OCI-LY1 (cell line): ENCODE results near the gene GSE1.

Experiments
- H2AFZ ChIP-seq: fragments of 200-600 bp; sonication (generic), shearing (Covaris generic); 2 replicates; pipeline ENCODE4 v1.6.0; 2014; ENCODE audit warnings: antibody characterized with exemption, mild to moderate bottlenecking, low read length
- H3F3A ChIP-seq: fragments of 200-600 bp; sonication (generic), shearing (Covaris generic); 2 replicates; pipeline ENCODE4 v1.6.0; 2014; ENCODE audit warnings: mild to moderate bottlenecking, antibody characterized with exemption, low read length, moderate library complexity; ENCODE audit not compliant: insufficient read depth
- H3K27ac ChIP-seq: fragments of 200-600 bp; sonication (generic); 2 replicates; pipeline ENCODE4 v1.5.1; 2014; ENCODE audit warnings: low read length, mixed run types, mild to moderate bottlenecking, low read depth; ENCODE audit not compliant: poor library complexity, severe bottlenecking
- H3K27me3 ChIP-seq: fragments of 200-600 bp; sonication (generic); 2 replicates; pipeline ENCODE4 v1.6.0; 2014; ENCODE audit warnings: antibody characterized with exemption, mild to moderate bottlenecking, low read length, moderate library complexity; ENCODE audit not compliant: insufficient read depth
- H3K36me3 ChIP-seq: fragments of 200-600 bp; sonication (generic); 2 replicates; pipeline ENCODE4 v1.6.1; 2014; ENCODE audit warnings: mild to moderate bottlenecking, antibody characterized with exemption, low read length, moderate library complexity, mixed read lengths; ENCODE audit not compliant: insufficient read depth
- H3K4me1 ChIP-seq: fragments of 200-600 bp; sonication (generic); 2 replicates; pipeline ENCODE4 v1.5.1; 2014; ENCODE audit warnings: mild to moderate bottlenecking, low read length, moderate library complexity; ENCODE audit not compliant: insufficient read depth, severe bottlenecking
- H3K4me2 ChIP-seq: fragments of 200-600 bp; sonication (generic), shearing (Covaris generic); 2 replicates; pipeline ENCODE4 v1.6.1; 2014; ENCODE audit warnings: low read length
- H3K4me3 ChIP-seq: fragments of 200-600 bp; sonication (generic); 2 replicates; pipeline ENCODE4 v1.5.1; 2014; ENCODE audit warnings: low read length, low read depth, mild to moderate bottlenecking, mixed read lengths; ENCODE audit not compliant: poor library complexity, severe bottlenecking
- H3K79me2 ChIP-seq: fragments of 200-600 bp; shearing (Covaris generic); 2 replicates; pipeline ENCODE4 v1.6.1; 2016; ENCODE audit warnings: mixed run types, low read length, mixed read lengths; ENCODE audit not compliant: insufficient read depth
- H3K9ac ChIP-seq: fragments of 200-600 bp; sonication (generic), shearing (Covaris generic); 2 replicates; pipeline ENCODE4 v1.6.1; 2014; ENCODE audit warnings: mild to moderate bottlenecking, low read length, mixed read lengths
- H3K9me2 ChIP-seq: fragments of 200-600 bp; sonication (generic), shearing (Covaris generic); 2 replicates; pipeline ENCODE4 v1.6.1; 2014; ENCODE audit warnings: low read depth, mild to moderate bottlenecking, low read length, mixed read lengths
- H3K9me3 ChIP-seq: fragments of 200-600 bp; shearing (Covaris generic); 2 replicates; pipeline ENCODE4 v1.6.1; 2014; ENCODE audit warnings: low read length, mixed read lengths
- H4K20me1 ChIP-seq: fragments of 200-600 bp; sonication (generic), shearing (Covaris generic); 2 replicates; pipeline ENCODE4 v1.6.0; 2016; ENCODE audit warnings: mild to moderate bottlenecking, low read length; ENCODE audit not compliant: insufficient read depth
- EZH2 ChIP-seq: fragments of 200-600 bp; sonication (generic), shearing (Covaris generic); IDR thresholded peaks from 2 replicates; pipeline ENCODE4 v1.8.0; 2017; ENCODE audit warnings: borderline replicate concordance, mixed run types, mild to moderate bottlenecking, antibody characterized with exemption, low read length, moderate library complexity, mixed read lengths
- TF ChIP-seq, protein P1 (sequence below): fragments of 200-600 bp; sonication (generic), shearing (Covaris generic); IDR thresholded peaks from 2 replicates; pipeline ENCODE4 v1.5.1; 2017; ENCODE audit warnings: mild to moderate bottlenecking, antibody characterized with exemption, low read length, moderate library complexity, mixed read lengths

The GSE1 gene

DNA sequence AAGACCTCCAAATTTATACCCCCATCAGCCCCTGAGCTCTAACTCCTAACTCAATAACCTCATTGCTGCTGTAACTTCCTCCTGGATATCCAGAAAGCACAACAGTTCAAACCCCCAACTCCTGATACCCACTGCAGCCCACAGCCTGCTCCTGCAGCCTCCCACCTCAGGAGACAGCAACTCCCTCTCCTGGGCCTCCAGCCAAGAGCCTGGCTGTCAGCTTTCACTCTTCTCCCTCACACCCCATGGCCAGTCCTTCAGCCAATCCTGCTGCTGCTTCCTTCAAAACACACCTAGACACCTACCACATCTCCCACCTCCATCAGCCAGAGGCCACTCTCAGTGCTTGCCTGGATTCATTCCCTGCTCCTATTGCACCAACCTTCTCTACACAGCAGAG, 70.2 kb downstream of the GSE1 start:
- Histone ChIP-seq H3K79me2 (peaks cover 4% of the 10 kb centered on the region), H3K27ac (no peak overlapping the region), H3K4me2 (no peak overlapping the region), H3K36me3 (peaks cover 68% of the 10 kb centered on the region), H3F3A (peaks cover 3% of the 10 kb centered on the region; the same call in 1 of the 2 replicates), H4K20me1 (no peaks in the 10 kb centered on the region), H3K27me3 (no peaks in the 10 kb centered on the region), H3K4me3 (no peak overlapping the region), H3K4me1 (peaks cover 31% of the 10 kb centered on the region), H3K9ac (no peak overlapping the region), H3K9me2 (no peaks in the 10 kb centered on the region), H3K9me3 (no peaks in the 10 kb centered on the region), H2AFZ (no peak overlapping the region)
- no peak for TF ChIP-seq EZH2
- TF ChIP-seq, protein P1, sequence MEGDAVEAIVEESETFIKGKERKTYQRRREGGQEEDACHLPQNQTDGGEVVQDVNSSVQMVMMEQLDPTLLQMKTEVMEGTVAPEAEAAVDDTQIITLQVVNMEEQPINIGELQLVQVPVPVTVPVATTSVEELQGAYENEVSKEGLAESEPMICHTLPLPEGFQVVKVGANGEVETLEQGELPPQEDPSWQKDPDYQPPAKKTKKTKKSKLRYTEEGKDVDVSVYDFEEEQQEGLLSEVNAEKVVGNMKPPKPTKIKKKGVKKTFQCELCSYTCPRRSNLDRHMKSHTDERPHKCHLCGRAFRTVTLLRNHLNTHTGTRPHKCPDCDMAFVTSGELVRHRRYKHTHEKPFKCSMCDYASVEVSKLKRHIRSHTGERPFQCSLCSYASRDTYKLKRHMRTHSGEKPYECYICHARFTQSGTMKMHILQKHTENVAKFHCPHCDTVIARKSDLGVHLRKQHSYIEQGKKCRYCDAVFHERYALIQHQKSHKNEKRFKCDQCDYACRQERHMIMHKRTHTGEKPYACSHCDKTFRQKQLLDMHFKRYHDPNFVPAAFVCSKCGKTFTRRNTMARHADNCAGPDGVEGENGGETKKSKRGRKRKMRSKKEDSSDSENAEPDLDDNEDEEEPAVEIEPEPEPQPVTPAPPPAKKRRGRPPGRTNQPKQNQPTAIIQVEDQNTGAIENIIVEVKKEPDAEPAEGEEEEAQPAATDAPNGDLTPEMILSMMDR, result no peak

DNA sequence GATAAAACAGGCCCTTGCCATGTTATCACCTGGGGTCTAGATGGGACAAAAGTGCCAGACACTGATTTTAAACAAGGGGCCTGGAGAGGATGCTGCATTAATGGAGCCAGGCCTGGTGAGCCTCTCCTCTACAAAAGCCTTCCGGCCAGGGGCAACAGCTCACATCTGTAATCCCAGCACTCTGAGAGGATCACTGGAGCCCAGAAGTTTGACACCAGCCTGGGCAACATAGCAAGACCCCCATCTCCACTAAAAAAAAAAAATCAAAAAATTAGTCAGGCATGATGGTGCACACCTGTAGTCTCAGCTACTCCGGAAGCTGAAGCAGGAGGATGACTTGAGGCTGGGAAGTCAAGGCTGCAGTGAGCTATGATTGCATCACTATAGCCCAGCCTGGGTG, 72.1 kb downstream of the GSE1 start:
- TF ChIP-seq, protein P1, result no peak
- no peak for TF ChIP-seq EZH2
- H3K4me1 ChIP-seq, result peaks cover 40% of the 10 kb centered on the region
- H3K27ac ChIP-seq, result peak overlapping the region; percentile 82
- peaks cover 4% of the 10 kb centered on the region for H3K79me2 ChIP-seq
- H3F3A ChIP-seq, result peaks cover 3% of the 10 kb centered on the region; the same call in 1 of the 2 replicates
- H3K9ac ChIP-seq, result no peak overlapping the region
- H3K9me2 ChIP-seq, result no peaks in the 10 kb centered on the region
- H3K36me3 ChIP-seq, result peaks cover 49% of the 10 kb centered on the region
- H2AFZ ChIP-seq, result no peak overlapping the region
- H3K4me3 ChIP-seq, result no peak overlapping the region
- H3K27me3 ChIP-seq, result no peaks in the 10 kb centered on the region
- H3K4me2 ChIP-seq, result no peak overlapping the region
- H4K20me1 ChIP-seq, result no peaks in the 10 kb centered on the region
- H3K9me3 ChIP-seq, result no peaks in the 10 kb centered on the region

DNA sequence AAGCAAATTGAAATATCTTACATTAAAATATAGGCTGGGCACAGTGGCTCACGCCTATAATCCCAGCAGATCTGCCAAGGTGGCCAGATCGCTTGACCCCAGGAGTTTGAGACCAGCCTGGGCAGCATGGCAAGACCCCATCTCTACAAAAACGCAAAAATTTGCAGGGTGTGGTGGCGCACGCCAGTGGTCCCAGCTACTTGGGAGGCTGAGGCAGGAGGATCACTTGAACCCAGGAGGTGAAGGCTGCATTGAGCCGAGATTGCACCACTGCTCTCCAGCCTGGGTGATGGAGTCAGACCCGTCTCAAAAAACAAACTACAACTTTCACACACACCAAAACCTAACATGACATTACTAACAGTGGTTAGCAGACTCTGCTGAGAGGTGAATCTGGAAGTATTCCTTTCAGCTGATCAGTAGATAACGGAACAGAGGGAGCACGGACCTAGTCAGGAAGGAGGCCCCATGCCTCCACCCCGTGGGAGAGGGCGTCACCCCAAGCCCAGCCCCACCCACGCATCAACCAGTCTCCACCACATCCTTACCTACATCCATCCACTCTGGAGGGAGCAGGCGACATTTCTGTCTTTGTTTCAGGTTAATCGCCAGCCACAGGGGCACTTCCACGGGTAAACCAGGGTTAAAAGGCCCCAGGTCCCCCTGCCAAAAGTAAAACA, 73.9 kb downstream of the GSE1 start:
- H3K9ac ChIP-seq, result peak overlapping the region; percentile 77
- peak overlapping the region; percentile 65 for H3K4me2 ChIP-seq

More for the DNA sequence above, 73.9 kb downstream of the GSE1 start:
- Histone ChIP-seq H3K9me3 (no peaks in the 10 kb centered on the region), H3K27ac (peak overlapping the region; percentile 82), H3K36me3 (peaks cover 32% of the 10 kb centered on the region; the same call in 1 of the 2 replicates), H3K27me3 (no peaks in the 10 kb centered on the region), H3K79me2 (peaks cover 4% of the 10 kb centered on the region), H3F3A (peaks cover 3% of the 10 kb centered on the region; the same call in 1 of the 2 replicates), H3K9me2 (no peaks in the 10 kb centered on the region), H2AFZ (no peak overlapping the region), H3K4me3 (peak overlapping the region; percentile 81), H3K4me1 (peaks cover 40% of the 10 kb centered on the region), H4K20me1 (no peaks in the 10 kb centered on the region)
- no peak for TF ChIP-seq EZH2
- TF ChIP-seq, protein P1, result no peak
